Measurements from ENCODE around the gene CCDC201. TPM values are rescaled to one million over a fixed set of nuclear protein-coding genes. Genes with fewer than 3 reads are reported as not detected.
"Not testable (repeated sequence)": the region's sequence is repeated elsewhere in the genome, so short reads cannot be mapped to it uniquely, and the experiment has no call there.

The CCDC201 gene
- total RNA-seq, 1 donor from 2014 or later: not detected

DNA sequence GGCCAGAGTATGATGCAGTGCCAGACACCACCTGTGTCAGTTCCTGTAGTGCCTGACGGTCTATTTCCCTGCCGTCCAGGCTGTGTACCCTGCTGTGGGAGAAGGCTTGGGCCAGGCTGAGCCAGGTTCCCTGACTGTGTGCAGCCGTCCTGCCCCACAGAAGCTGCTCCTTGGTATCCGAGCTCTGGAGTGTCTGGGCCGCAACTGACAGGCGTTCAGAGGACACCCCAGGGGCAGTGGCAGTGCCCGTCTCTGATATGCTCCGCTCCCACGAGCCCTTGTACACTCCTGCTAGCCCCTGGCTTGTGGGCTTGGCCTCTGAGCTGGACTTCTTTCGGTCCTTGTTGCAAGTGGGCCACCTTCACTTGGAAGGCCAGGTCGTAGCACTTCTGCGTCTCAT, 55.0 kb downstream of the CCDC201 start:
- DNase-seq (ENCODE audit: low spot score): not testable (repeated sequence)

DNA sequence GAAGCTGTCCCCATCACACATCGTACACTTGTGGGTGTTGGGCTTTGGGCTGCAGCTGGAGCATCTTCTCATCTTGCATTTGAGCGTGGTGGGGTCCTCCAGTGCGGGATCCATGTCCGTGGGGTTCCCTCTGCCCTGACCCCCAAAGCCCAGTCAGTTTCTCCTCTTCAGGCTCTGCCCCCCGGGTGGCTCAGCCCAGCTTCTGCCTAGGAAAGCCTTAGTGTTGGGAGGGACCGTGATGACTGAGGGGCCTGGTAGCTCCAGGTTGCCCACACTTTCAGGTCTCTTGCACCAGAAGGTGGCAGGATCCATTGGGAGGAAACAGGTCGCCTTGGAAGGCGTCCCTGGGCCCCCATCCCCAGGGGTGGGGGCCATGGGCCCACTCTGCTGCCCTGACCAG, 55.9 kb downstream of the CCDC201 start:
- not testable (repeated sequence) for DNase-seq (ENCODE audit: low spot score)

DNA sequence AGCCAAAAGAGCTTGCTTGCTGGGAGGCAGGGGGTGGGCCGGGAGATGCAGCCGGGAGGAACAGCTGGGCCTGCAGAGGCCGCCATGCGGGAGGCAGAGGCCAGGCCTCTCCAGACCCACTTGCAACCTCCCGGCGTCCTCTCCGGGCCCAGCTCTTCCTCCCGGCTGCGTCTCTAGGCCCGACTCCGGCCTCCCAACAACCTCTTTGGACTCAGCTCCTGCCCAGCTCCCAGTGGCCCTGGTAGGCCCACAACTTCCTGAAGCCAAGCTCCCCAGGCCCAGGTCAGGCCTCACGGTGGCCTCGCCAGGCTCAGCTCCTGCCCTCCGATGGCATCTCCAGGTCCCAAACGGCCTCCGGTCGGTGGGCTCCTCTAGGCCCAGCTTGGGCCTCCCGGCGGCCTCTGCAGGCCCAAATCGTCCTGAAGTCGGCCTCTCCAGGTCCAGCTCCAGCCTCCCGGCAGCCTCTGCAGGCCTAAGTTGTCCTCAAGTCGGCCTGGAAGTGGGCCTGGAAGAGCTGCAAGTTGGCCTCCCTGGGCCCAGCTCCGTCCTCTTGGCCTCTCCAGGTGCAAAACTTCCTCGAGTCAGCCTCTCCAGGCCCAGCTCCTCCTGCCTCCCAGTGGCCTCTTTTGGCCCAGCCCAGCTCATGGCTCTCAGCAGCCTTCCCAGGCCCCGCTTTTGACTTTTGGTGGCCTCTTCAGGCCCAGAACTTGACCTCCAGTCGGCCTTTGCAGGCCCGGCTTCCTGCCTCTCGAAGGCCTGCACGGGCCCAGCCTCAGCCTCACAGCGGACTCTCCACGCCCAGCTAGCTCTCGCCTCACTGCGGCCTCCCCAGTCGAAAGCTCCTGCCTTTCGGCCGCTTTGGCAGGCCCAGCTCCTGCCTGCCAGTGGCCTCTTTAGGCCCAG, 58.4 kb downstream of the CCDC201 start:
- not testable (repeated sequence) for DNase-seq (ENCODE audit: low spot score)

DNA sequence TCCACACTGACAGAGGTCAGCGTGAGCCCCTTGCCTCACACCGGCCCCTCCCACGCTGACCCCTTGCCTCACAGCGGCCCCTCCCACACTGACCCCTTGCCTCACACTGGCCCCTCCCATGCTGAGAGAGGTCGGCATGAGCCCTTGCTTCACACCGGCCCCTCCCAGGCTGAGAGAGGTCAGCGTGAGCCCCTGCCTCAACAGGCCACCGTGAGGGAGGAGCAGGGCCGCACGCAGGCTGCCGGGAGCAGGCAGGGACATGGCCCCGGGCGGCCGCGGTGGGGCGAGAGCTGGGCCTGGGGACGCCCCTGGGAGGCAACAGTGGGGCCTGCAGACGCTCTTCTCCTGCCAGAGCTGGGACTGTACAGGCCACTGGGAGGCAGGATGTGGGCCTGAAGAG, 59.1 kb downstream of the CCDC201 start:
- DNase-seq (ENCODE audit: low spot score): not testable (repeated sequence)

DNA sequence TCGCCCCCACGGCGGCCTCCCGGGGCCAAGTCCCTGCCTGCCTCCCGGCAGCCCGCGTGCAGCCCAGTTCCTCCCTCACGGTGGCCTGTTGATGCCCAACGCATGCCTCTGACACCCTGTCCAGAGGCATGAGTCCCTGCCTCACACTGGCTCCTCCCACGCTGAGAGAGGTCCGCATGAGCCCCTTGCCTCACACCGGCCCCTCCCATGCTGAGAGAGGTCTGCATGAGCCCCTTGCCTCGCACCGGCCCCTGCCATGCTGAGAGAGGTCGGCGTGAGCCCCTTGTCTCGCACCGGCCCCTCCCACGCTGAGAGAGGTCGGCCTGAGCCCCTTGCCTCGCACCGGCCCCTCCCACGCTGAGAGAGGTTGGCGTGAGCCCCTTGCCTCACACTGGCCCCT, 59.9 kb downstream of the CCDC201 start:
- no peak for DNase-seq (ENCODE audit: low spot score)

DNA sequence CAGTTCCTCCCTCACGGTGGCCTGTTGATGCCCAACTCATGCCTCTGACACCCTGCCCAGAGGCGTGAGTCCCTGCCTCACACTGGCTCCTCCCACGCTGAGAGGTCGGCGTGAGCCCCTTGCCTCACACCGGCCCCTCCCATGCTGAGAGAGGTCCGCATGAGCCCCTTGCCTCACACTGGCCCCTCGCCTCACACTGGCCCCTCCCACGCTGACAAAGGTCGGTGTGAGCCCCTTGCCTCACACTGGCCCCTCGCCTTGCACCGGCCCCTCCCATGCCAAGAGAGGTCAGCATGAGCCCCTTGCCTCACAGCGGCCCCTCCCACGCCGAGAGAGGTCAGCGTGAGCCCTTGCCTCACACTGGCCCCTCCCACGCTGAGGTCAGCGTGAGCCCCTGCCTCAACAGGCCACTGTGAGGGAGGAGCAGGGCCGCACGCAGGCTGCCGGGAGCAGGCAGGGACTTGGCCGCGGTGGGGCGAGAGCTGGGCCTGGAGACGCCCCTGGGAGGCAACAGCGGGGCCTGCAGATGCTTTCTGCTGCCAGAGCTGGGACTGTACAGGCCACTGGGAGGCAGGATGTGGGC, 61.1 kb downstream of the CCDC201 start:
- not testable (repeated sequence) for DNase-seq (ENCODE audit: low spot score)

DNA sequence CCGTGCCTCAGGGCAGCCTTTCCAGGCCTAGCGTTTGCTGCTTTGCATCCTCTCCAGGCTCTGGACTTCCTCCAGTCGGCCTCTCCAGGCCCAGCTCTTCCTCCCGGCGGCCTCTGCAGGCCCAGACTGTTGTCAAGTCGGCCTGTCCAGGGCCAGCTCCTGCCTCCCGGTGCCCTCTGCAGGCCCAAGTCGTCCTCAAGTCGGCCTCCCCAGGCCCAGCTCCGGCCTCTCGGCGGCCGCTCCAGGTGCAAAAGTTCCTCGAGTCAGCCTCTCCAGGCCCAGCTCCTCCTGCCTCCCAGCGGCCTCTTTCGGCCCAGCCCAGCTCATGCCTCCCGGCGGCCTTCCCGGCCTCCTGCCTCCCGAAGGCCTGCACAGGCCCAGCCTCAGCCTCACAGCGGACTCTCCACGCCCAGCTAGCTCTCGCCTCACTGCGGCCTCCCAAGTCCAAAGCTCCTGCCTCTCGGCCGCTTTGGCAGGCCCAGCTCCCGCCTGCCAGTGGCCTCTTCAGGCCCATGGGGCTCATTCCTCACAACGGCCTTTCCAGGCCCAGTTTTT, 62.4 kb downstream of the CCDC201 start:
- DNase-seq (ENCODE audit: low spot score): not testable (repeated sequence)

Other genes starting within 250 kb of the CCDC201 start
- gene IGFBP1, start 15.4 kb upstream of the CCDC201 start, total RNA-seq: not detected
- 223 TPM for gene IGFBP3, start 48.2 kb upstream of the CCDC201 start, total RNA-seq

Data from mesenteric fat pad (tissue), 1 donor.